Stimulated activated CD4-positive, alpha-beta T cell treated with anti-CD3 and anti-CD28 coated beads, Interleukin-4, amount 100 ng/mL, for 4 hours (primary cell): ENCODE data around the gene CXCL12.

Experiments
- DNase-seq, 2 experiments: peaks; one replicate each; pipeline ENCODE4 v3.0.0-alpha.2; 2020

The CXCL12 gene

DNA sequence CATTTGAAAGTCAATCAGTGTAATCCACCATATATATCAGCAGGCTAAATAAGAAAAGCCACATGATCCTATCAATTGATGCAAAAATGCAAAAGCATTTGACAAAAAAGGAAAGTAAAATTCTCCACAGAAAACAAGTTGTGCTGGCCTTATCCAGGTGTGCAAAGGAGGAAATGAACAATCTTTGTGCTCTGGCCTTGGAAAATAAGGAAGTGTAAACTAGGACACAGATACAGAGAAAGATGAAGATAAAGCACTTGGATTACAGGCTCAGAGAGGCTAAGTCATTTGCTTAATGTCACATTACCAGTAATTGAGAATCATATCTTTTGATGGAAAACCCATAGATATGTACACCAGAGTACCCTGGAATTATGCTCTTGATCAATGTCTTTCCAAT, 54.5 kb downstream of the CXCL12 start:
- DNase-seq, result no peak

DNA sequence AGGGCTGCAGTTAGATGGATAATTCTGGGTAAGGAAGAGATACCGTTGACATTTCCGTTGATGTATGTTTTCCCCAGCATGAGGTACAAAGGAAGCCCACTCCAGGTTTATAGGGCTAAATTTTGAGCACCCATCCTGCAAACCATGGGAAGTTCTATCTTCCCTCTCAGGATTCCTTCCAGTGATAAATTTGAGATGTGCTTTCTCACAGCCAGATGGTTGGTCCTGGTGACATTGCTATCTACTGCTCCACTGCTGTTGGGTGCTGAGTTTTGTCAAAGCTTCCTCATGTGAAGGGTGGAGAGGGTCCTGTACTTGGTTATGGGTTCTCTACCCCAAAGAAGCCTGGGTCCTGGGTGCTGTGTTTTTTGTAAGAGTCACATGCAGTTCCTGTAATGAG, 57.4 kb downstream of the CXCL12 start:
- no peak for DNase-seq
